GM12874 (cell line): ENCODE measurements around the gene MMP11.

ENCODE experiments used
- TF ChIP-seq, protein P1 (sequence below): IDR thresholded peaks from 2 replicates; pipeline ENCODE4 v1.5.1; 2011; ENCODE audit warnings: low read depth, mild to moderate bottlenecking, control low read depth, low read length, moderate library complexity; ENCODE audit not compliant: insufficient read depth

MMP11 gene

GRCh38 chr22:23779731-23780130 is 7.1 kb downstream of the MMP11 start:
- TF ChIP-seq, protein P1, sequence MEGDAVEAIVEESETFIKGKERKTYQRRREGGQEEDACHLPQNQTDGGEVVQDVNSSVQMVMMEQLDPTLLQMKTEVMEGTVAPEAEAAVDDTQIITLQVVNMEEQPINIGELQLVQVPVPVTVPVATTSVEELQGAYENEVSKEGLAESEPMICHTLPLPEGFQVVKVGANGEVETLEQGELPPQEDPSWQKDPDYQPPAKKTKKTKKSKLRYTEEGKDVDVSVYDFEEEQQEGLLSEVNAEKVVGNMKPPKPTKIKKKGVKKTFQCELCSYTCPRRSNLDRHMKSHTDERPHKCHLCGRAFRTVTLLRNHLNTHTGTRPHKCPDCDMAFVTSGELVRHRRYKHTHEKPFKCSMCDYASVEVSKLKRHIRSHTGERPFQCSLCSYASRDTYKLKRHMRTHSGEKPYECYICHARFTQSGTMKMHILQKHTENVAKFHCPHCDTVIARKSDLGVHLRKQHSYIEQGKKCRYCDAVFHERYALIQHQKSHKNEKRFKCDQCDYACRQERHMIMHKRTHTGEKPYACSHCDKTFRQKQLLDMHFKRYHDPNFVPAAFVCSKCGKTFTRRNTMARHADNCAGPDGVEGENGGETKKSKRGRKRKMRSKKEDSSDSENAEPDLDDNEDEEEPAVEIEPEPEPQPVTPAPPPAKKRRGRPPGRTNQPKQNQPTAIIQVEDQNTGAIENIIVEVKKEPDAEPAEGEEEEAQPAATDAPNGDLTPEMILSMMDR, result no peak

GRCh38 chr22:23780146-23780748 is 7.6 kb downstream of the MMP11 start:
- TF ChIP-seq, protein P1, result no peak

DNA sequence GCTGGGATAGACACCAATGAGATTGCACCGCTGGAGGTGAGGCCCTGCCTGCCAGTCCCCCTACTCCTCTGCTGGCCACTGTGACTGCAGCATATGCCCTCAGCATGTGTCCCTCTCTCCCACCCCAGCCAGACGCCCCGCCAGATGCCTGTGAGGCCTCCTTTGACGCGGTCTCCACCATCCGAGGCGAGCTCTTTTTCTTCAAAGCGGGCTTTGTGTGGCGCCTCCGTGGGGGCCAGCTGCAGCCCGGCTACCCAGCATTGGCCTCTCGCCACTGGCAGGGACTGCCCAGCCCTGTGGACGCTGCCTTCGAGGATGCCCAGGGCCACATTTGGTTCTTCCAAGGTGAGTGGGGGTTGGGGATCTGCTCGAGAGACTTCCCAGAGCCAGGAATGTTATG is 8.4 kb downstream of the MMP11 start:
- TF ChIP-seq, protein P1, result no peak

DNA sequence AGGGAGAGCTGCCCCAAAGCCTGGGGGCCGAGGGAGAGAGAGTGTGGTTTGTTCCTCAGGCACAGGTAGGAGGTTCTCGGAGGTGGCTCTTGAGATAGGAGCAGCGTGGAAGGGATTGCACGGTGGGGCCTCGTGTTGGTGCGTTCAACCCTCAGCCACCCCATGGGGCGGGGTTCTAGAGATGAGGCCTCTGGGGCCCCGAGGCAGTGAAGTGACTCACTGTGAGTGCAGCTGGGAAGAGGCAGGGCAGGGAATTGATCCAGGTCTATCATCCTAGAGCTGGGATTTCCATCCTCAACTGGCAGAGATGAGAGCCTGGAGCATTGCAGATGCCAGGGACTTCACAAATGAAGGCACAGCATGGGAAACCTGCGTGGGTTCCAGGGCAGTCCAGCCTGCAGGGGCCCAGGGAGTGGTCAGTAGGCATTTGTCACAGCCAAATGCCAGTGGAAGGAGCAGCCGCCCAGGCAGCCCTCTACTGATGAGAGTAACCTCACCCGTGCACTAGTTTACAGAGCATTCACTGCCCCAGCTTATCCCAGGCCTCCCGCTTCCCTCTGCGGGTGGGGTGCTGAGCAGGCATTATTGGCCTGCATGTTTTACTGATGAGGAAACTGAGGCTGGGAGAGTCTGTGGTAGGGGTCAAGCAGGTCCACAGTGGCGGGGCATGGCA is 9.0 kb downstream of the MMP11 start:
- TF ChIP-seq, protein P1, result no peak

- TF ChIP-seq, protein P1, result no peak
These were observed 9.6 kb downstream of the MMP11 start for GRCh38 chr22:23782252-23782651.

DNA sequence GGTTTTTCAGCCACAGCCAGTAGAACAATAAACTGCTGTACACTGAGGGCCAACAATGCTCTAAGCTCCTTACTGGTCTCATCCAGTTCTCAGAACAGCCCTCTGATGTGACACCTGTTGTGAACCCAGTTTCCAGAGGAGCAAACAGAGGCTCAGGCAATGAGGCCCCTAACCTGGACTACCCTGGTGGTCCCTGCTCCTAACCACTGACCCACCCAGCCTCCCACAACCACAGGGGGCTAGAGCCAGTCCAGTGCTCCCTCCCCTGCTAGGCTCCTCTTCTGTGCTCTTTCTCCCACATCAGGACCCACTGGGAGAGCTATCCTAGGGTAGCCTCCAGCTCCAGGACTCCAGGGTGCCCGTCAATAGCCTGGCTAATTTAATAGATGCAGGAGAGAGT is 10.1 kb downstream of the MMP11 start:
- TF ChIP-seq, protein P1, result no peak

- TF ChIP-seq, protein P1, result no peak
These were observed 10.9 kb downstream of the MMP11 start for GRCh38 chr22:23783265-23784150.
